G401.6 (cell line): ENCODE results near the gene C14orf119.

Experiments
- FAIRE-seq: peaks from 2 replicates; lab custom pipeline; 2012; peaks lifted over from hg19 to GRCh38; lab: Jason Lieb, UNC

The C14orf119 gene

DNA sequence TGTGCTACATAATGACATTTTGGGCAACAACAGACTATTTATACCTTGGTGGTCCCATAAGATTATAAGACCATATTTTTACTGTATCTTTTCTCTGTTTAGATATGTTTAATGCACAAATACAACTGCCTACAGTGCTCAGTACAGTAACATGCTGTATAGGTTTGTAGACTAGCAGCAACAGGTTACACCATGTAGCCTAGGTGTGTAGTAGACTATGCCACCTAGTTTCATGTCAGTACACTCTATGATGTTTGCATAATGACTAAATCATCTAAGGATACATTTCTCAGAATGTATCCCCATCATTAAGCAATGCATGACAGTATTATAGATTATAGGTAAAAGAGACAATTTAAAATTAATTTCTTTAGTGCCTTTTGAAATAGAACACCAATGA lies 54.4 kb downstream of the C14orf119 start:
- no peak for FAIRE-seq
